ENCODE results near the gene MEX3A. TPM values are rescaled to one million over a fixed set of nuclear protein-coding genes. Genes with fewer than 3 reads are reported as not detected.

The MEX3A gene
- total RNA-seq, 1 donor from 2014 or later, result 32.2 TPM

DNA sequence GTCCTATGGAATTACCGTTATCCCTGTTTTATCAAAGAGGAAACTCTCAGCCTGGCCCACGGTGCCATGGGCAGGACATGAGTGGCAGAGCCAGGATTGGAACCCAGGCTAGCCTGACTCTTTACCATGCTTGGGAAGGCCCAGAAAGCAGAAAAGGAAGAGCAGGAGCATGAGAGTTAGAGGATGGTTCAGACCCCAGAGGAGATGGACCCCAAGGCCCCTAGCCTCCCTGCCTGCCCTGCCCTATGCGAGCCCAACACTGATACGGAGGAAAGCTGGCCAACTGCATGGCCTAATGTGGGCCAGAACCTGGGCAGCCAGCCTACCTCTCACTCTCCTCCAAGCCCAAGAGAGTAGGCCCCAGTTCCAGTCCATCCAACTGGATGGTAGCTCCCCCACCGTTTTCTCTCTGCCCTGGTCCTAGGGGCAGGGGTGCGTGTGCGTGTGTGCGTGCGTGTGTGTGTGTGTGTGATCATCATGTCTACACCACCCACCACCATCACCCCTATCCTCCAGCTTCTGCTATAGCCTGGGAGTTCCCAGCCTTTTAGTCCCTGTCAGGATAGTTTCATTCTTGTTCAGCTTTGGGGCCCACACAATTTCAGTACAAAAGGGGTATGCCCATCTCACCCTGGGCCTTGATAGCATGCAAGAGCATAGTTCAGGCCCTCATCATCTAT is 15.4 kb upstream of the MEX3A start:
- peaks cover 44% of the 10 kb centered on the region for H3F3A ChIP-seq (ENCODE audit: low read depth)
- Mint-ChIP-seq H3K9me3 (no peaks in the 10 kb centered on the region), H3K4me3 (no peak overlapping the region), H3K27me3 (ENCODE audit: insufficient read depth, low read depth) (peaks cover 9% of the 10 kb centered on the region), H3K36me3 (peaks cover 41% of the 10 kb centered on the region), H3K4me1 (peaks cover 43% of the 10 kb centered on the region), H3K27ac (no peak overlapping the region)
- no peaks in the 10 kb centered on the region for H3K27me3 ChIP-seq
- no peak for DNase-seq (ENCODE audit: low spot score)
- no peak overlapping the region for H3K4me3 ChIP-seq
- no peaks in the 10 kb centered on the region for H3K9me3 ChIP-seq (ENCODE audit: low read depth)
- H3K9ac ChIP-seq, result no peak overlapping the region
- peaks cover 83% of the 10 kb centered on the region for H3K79me2 ChIP-seq (ENCODE audit: low read depth)
- H4K20me1 ChIP-seq (ENCODE audit: low read depth), result peaks cover 100% of the 10 kb centered on the region
- H3K4me2 ChIP-seq, result no peak overlapping the region
- H3K36me3 ChIP-seq, result no peaks in the 10 kb centered on the region
- TF ChIP-seq EZH2 (IDR thresholded peaks at IDR 0.05) (no peak), EZH2phosphoT487 (IDR thresholded peaks at IDR 0.05) (no peak)
- TF ChIP-seq, protein P1, sequence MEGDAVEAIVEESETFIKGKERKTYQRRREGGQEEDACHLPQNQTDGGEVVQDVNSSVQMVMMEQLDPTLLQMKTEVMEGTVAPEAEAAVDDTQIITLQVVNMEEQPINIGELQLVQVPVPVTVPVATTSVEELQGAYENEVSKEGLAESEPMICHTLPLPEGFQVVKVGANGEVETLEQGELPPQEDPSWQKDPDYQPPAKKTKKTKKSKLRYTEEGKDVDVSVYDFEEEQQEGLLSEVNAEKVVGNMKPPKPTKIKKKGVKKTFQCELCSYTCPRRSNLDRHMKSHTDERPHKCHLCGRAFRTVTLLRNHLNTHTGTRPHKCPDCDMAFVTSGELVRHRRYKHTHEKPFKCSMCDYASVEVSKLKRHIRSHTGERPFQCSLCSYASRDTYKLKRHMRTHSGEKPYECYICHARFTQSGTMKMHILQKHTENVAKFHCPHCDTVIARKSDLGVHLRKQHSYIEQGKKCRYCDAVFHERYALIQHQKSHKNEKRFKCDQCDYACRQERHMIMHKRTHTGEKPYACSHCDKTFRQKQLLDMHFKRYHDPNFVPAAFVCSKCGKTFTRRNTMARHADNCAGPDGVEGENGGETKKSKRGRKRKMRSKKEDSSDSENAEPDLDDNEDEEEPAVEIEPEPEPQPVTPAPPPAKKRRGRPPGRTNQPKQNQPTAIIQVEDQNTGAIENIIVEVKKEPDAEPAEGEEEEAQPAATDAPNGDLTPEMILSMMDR (IDR thresholded peaks at IDR 0.05), result no peak
- no peak overlapping the region for H3K27ac ChIP-seq
- H3K4me1 ChIP-seq, result peaks cover 17% of the 10 kb centered on the region
- no peak overlapping the region for H2AFZ ChIP-seq (replicated peaks)

DNA sequence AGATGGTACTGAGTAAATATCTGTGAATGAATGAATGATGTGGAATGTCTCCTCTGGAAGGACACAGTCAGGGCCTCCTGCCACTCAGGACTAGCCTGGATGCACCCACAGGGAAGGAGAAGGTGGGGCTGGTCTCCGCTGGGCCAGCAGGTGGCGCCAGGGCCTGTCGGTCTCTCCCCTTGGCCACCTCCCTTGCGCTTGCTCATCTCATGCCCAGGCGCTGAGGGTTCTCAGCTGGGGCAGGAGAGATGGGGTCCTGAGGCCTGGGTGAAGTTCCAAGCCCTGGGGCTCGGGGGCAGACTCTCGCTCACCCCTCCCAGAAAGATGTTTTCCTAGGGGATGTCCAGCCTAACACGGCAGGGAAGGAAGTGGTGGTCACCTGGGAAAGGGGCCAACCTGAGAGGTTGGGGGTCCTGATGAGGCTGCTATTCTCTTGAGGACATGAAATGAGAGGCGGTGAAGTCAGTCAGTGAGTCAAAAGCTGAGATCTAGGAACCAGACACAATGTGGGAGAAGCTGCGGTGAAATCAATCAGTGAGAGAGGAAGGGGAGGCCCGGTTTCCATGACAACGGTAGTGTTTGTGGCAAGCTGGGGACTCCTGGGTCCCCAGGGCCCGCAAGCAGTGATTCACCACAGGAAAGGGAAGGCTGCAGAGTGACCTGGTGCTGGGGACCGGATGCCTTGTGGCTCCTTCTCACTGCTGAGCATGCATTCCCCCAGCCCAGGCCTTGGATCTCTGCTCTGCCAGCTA is 14.6 kb upstream of the MEX3A start:
- Histone ChIP-seq H3K9ac (no peak overlapping the region), H3F3A (ENCODE audit: low read depth) (peaks cover 44% of the 10 kb centered on the region), H3K27me3 (no peaks in the 10 kb centered on the region), H3K4me3 (no peak overlapping the region), H2AFZ (replicated peaks) (no peak overlapping the region), H4K20me1 (ENCODE audit: low read depth) (peaks cover 100% of the 10 kb centered on the region), H3K36me3 (peaks cover 3% of the 10 kb centered on the region), H3K4me2 (no peak overlapping the region), H3K27ac (no peak overlapping the region), H3K79me2 (ENCODE audit: low read depth) (peaks cover 83% of the 10 kb centered on the region), H3K4me1 (peaks cover 15% of the 10 kb centered on the region), H3K9me3 (ENCODE audit: low read depth) (no peaks in the 10 kb centered on the region)
- DNase-seq (ENCODE audit: low spot score), result peak; percentile 84
- H3K9me3 Mint-ChIP-seq, result no peaks in the 10 kb centered on the region
- TF ChIP-seq, protein P1 (IDR thresholded peaks at IDR 0.05), result peak; percentile 90
- no peak for TF ChIP-seq EZH2phosphoT487 (IDR thresholded peaks at IDR 0.05)
- peak overlapping the region; percentile 31 for H3K27ac Mint-ChIP-seq
- peaks cover 9% of the 10 kb centered on the region for H3K27me3 Mint-ChIP-seq (ENCODE audit: insufficient read depth, low read depth)
- peaks cover 43% of the 10 kb centered on the region for H3K36me3 Mint-ChIP-seq
- peaks cover 41% of the 10 kb centered on the region for H3K4me1 Mint-ChIP-seq
- no peak overlapping the region for H3K4me3 Mint-ChIP-seq

DNA sequence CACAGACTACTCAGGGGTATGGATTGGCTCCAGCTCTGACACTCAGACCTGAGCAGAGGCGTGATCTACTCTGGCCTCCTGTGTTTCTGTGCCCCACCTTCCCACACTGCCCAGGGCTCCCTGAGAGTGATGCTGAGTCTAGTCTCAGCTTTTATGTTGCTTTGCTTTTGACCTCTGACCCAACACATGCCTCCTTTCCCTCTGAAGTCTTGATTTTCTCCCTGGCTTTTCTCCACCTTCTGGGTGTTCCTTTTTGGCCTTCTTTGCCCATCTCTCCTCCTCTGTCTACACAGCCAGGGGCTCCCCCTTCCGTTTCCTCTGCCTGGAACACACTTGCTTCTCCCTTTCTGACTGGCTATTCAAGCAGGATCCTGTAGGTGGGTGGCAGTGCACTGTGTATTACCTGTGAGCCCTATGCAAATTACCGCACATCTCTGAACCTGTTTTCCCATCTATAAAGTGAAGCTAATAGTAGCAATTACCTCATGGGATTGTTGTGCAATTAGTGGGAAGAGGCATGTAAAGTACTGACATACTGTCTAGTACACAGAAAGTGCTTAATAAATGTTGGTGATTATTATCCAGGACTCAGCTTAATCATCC is 13.7 kb upstream of the MEX3A start:
- no peak for DNase-seq (ENCODE audit: low spot score)
- H3K79me2 ChIP-seq (ENCODE audit: low read depth), result peaks cover 85% of the 10 kb centered on the region
- Mint-ChIP-seq H3K4me3 (no peak overlapping the region), H3K4me1 (peaks cover 35% of the 10 kb centered on the region), H3K27me3 (ENCODE audit: insufficient read depth, low read depth) (peaks cover 9% of the 10 kb centered on the region), H3K9me3 (no peaks in the 10 kb centered on the region), H3K36me3 (peaks cover 43% of the 10 kb centered on the region), H3K27ac (no peak overlapping the region)
- peaks cover 100% of the 10 kb centered on the region for H4K20me1 ChIP-seq (ENCODE audit: low read depth)
- H3K9ac ChIP-seq, result no peak overlapping the region
- H3K4me1 ChIP-seq, result peaks cover 15% of the 10 kb centered on the region
- TF ChIP-seq, protein P1 (IDR thresholded peaks at IDR 0.05), result no peak
- TF ChIP-seq EZH2 (IDR thresholded peaks at IDR 0.05) (no peak), EZH2phosphoT487 (IDR thresholded peaks at IDR 0.05) (no peak)
- no peaks in the 10 kb centered on the region for H3K27me3 ChIP-seq
- no peak overlapping the region for H2AFZ ChIP-seq (replicated peaks)
- no peaks in the 10 kb centered on the region for H3K9me3 ChIP-seq (ENCODE audit: low read depth)
- H3K4me2 ChIP-seq, result no peak overlapping the region
- H3K36me3 ChIP-seq, result peaks cover 6% of the 10 kb centered on the region
- H3K4me3 ChIP-seq, result no peak overlapping the region
- H3F3A ChIP-seq (ENCODE audit: low read depth), result peaks cover 44% of the 10 kb centered on the region
- peak overlapping the region; percentile 67 for H3K27ac ChIP-seq
